ENCODE measurements around the gene UBA7.

Gene UBA7, protein sequence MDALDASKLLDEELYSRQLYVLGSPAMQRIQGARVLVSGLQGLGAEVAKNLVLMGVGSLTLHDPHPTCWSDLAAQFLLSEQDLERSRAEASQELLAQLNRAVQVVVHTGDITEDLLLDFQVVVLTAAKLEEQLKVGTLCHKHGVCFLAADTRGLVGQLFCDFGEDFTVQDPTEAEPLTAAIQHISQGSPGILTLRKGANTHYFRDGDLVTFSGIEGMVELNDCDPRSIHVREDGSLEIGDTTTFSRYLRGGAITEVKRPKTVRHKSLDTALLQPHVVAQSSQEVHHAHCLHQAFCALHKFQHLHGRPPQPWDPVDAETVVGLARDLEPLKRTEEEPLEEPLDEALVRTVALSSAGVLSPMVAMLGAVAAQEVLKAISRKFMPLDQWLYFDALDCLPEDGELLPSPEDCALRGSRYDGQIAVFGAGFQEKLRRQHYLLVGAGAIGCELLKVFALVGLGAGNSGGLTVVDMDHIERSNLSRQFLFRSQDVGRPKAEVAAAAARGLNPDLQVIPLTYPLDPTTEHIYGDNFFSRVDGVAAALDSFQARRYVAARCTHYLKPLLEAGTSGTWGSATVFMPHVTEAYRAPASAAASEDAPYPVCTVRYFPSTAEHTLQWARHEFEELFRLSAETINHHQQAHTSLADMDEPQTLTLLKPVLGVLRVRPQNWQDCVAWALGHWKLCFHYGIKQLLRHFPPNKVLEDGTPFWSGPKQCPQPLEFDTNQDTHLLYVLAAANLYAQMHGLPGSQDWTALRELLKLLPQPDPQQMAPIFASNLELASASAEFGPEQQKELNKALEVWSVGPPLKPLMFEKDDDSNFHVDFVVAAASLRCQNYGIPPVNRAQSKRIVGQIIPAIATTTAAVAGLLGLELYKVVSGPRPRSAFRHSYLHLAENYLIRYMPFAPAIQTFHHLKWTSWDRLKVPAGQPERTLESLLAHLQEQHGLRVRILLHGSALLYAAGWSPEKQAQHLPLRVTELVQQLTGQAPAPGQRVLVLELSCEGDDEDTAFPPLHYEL

DNA sequence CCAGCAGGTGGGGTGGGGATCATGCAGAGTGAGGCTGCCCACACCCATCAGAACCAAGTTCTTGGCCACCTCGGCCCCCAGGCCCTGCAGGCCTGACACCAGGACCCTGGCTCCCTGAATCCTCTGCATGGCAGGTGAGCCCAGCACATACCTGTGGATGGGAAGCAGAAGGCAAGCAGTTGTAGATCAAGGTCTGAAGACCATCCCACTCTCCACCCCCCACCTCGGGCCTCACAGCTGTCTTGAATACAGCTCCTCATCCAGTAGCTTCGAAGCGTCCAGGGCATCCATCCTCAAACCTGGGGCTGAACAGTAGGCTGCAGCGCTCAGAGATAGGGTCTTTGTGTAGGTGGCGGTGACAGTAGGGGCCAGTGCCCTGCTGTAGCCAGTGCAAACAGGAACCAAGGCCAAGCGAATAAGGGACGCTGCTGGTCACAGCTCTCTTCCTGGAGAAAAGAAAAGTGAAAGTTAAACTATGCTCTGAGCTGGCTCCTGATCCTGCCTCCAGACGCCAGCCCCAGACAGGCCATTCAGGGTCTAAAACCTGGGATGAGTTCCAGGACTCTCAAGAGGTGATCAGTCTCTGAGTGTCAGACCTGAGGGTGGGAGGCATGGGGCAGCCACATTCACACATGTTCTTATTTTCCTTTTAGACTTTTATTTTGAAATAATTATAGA lies at the start of gene UBA7:
Gene UBA7 (minus strand): TSS at position 457 of the 678 bp plus-strand sequence. CDS start 166 bp downstream, at position 291.
- Histone ChIP-seq H3K36me3 (ENCODE audit: insufficient read depth, insufficient read length, low read length) (no peaks in the 10 kb centered on the region), H3K4me1 (ENCODE audit: insufficient read depth, insufficient read length) (no peaks in the 10 kb centered on the region), H3K9me3 (ENCODE audit: insufficient read depth, low read length) (no peaks in the 10 kb centered on the region), H3K27me3 (ENCODE audit: insufficient read depth, insufficient read length) (no peaks in the 10 kb centered on the region), H3K4me3 (ENCODE audit: insufficient read length, low read depth) (no peak within 1 kb of the TSS), H3K9ac (ENCODE audit: insufficient read length, low read depth) (no peak within 1 kb of the TSS)
- no peak for DNase-seq (ENCODE audit: low read depth, low spot score)
- TF ChIP-seq ZNF274 (IDR thresholded peaks at IDR 0.05; ENCODE audit: low read depth, low read length) (no peak), SUZ12 (IDR thresholded peaks at IDR 0.05; ENCODE audit: extremely low read depth, insufficient read depth, insufficient read length) (no peak), YY1 (IDR thresholded peaks at IDR 0.05; ENCODE audit: insufficient read depth, insufficient read length) (no peak)

DNA sequence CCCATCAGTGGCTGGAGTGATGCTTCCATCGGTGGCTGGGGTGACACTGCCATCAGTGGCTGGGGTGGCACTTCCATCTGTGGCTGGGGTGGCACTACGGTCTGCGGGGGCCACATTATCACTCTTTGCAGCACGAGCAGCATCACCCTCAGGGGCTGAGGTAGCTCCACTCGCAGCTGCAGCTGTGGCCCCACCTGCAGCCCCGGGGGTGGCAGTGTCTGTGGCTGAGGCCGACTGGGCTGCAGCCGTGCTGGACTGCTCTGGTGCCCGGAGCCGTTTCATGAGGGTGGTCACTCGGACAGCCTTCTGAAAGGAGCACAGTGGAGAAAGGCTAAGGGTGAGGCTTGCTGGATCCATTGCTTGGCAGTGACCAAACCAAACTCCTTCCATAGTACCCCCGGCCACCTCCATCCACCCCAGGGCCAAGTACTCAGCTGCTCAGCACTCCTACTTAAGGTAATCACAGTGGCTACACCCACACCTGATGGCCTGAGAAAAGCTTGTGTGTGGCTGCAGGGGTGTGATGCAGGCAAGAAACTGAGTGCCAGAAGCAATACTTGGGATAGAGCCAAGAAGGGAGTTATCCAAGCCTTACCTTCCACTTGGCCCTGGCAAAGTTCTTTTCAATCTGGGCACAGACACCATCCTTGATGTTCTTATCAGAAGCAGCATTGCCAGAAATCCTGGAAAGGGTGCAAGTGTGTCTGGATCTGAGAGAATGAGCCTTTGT lies 46.0 kb upstream of the UBA7 start:
- H3K4me1 ChIP-seq (ENCODE audit: insufficient read depth, insufficient read length) = peaks cover 9% of the 10 kb centered on the region
- no peak for DNase-seq (ENCODE audit: low read depth, low spot score)
- no peak for TF ChIP-seq YY1 (IDR thresholded peaks at IDR 0.05; ENCODE audit: insufficient read depth, insufficient read length)
- no peak for TF ChIP-seq SUZ12 (IDR thresholded peaks at IDR 0.05; ENCODE audit: extremely low read depth, insufficient read depth, insufficient read length)
- no peak for TF ChIP-seq ZNF274 (IDR thresholded peaks at IDR 0.05; ENCODE audit: low read depth, low read length)
- H3K4me3 ChIP-seq (ENCODE audit: insufficient read length, low read depth) = no peak overlapping the region
- no peaks in the 10 kb centered on the region for H3K9me3 ChIP-seq (ENCODE audit: insufficient read depth, low read length)
- H3K9ac ChIP-seq (ENCODE audit: insufficient read length, low read depth) = no peak overlapping the region
- peaks cover 10% of the 10 kb centered on the region for H3K36me3 ChIP-seq (ENCODE audit: insufficient read depth, insufficient read length, low read length)
- H3K27me3 ChIP-seq (ENCODE audit: insufficient read depth, insufficient read length) = no peaks in the 10 kb centered on the region

DNA sequence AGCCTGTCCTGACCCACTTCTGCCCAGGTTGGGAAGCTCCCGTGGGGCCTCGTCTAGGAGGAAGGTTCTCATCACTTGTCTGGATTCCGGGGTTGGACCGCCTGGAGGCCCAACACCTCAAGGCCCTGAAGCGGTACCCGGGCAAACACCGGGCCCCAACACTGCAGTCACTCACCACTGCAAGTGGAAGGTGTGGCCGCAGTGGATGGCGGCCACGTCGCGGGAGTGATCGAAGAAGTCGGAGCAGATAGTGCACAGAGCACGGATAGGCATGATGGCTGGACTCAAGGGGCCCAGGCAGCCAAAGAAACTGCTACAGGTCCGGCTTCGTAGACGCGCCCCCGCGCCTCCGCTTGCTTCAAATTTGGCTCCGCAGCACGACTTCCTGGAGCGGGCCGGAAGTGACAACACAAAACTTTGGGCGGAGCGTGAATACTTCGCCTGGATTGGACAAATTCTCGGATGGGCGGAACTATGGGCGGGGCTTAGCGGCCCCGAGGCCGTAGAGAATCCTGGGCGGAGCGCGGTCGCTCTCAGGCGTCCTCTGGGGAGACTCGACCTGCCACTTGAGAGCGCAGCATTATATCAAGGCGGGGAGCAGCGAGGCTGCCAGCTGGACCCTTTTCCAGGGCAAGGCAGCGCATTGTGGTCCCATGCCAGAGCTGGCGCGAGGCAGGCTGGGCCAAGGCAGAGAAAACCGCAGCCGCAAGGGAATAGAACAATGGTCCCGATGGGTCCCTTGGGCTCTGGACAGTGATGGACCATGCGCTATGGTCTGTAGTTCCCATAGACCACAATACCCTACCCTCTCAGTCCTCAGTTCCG lies 42.6 kb upstream of the UBA7 start, which contains the start of gene TRAIP:
Gene TRAIP (minus strand): TSS at position 384 of the 825 bp plus-strand sequence. CDS start 111 bp downstream, at position 273.
- DNase-seq (ENCODE audit: low read depth, low spot score) = peak; percentile 95
- Histone ChIP-seq H3K9ac (ENCODE audit: insufficient read length, low read depth) (peak within 1 kb of the TSS; percentile 96), H3K4me3 (ENCODE audit: insufficient read length, low read depth) (peak within 1 kb of the TSS; percentile 94), H3K27me3 (ENCODE audit: insufficient read depth, insufficient read length) (no peaks in the 10 kb centered on the region), H3K9me3 (ENCODE audit: insufficient read depth, low read length) (no peaks in the 10 kb centered on the region), H3K4me1 (ENCODE audit: insufficient read depth, insufficient read length) (peaks cover 5% of the 10 kb centered on the region), H3K36me3 (ENCODE audit: insufficient read depth, insufficient read length, low read length) (peaks cover 17% of the 10 kb centered on the region)
- TF ChIP-seq ZNF274 (IDR thresholded peaks at IDR 0.05; ENCODE audit: low read depth, low read length) = no peak
- TF ChIP-seq YY1 (IDR thresholded peaks at IDR 0.05; ENCODE audit: insufficient read depth, insufficient read length) = no peak
- TF ChIP-seq SUZ12 (IDR thresholded peaks at IDR 0.05; ENCODE audit: extremely low read depth, insufficient read depth, insufficient read length) = no peak

DNA sequence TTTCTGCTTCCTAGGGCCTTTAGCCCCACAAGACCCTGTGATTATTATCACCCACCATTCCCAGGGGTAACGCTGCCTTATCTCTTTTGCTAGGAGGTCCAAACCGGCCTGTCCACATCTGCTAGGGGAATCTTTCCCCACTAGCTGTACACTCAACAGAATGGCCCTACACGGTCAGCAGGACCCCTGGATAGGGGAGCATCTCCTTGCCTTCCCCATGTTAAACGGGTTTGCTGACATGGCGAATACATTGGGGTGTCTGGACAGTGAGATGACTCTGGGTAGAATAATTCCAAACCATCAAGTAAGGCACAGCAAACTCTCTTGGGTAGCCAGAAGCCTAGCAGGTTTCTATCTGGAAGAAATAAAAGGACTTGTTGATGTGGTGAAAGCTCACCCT lies 41.9 kb upstream of the UBA7 start:
- Histone ChIP-seq H3K9ac (ENCODE audit: insufficient read length, low read depth) (peak overlapping the region; percentile 96), H3K36me3 (ENCODE audit: insufficient read depth, insufficient read length, low read length) (peaks cover 17% of the 10 kb centered on the region), H3K9me3 (ENCODE audit: insufficient read depth, low read length) (no peaks in the 10 kb centered on the region), H3K27me3 (ENCODE audit: insufficient read depth, insufficient read length) (no peaks in the 10 kb centered on the region), H3K4me1 (ENCODE audit: insufficient read depth, insufficient read length) (peaks cover 5% of the 10 kb centered on the region), H3K4me3 (ENCODE audit: insufficient read length, low read depth) (peak overlapping the region; percentile 94)
- DNase-seq (ENCODE audit: low read depth, low spot score) = no peak
- no peak for TF ChIP-seq ZNF274 (IDR thresholded peaks at IDR 0.05; ENCODE audit: low read depth, low read length)
- no peak for TF ChIP-seq SUZ12 (IDR thresholded peaks at IDR 0.05; ENCODE audit: extremely low read depth, insufficient read depth, insufficient read length)
- TF ChIP-seq YY1 (IDR thresholded peaks at IDR 0.05; ENCODE audit: insufficient read depth, insufficient read length) = no peak

DNA sequence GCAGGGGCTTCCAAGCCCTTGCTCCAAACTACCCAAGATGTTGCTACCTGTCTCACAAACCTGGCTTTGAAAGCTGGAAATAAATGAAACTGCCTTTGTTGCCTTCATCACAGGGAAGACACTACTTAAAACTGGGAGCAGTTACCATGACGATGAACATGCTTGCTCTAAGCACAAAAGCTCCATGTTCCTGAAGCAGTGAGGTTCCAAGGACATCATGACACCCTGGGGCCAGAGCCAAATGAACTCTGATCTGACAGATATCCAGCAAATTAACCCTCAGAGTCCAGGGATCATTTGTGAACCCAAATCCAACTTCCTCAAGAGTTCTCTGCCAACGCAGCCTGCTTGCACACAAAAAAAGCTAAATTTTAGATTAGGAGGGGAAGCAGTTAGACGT lies 31.9 kb upstream of the UBA7 start:
- Histone ChIP-seq H3K36me3 (ENCODE audit: insufficient read depth, insufficient read length, low read length) (peaks cover 71% of the 10 kb centered on the region), H3K4me3 (ENCODE audit: insufficient read length, low read depth) (no peak overlapping the region), H3K9me3 (ENCODE audit: insufficient read depth, low read length) (no peaks in the 10 kb centered on the region)

More for the DNA sequence above, 31.9 kb upstream of the UBA7 start:
- Histone ChIP-seq H3K9ac (ENCODE audit: insufficient read length, low read depth) (no peak overlapping the region), H3K27me3 (ENCODE audit: insufficient read depth, insufficient read length) (no peaks in the 10 kb centered on the region), H3K4me1 (ENCODE audit: insufficient read depth, insufficient read length) (peaks cover 8% of the 10 kb centered on the region)
- no peak for TF ChIP-seq YY1 (IDR thresholded peaks at IDR 0.05; ENCODE audit: insufficient read depth, insufficient read length)
- no peak for TF ChIP-seq SUZ12 (IDR thresholded peaks at IDR 0.05; ENCODE audit: extremely low read depth, insufficient read depth, insufficient read length)
- no peak for TF ChIP-seq ZNF274 (IDR thresholded peaks at IDR 0.05; ENCODE audit: low read depth, low read length)
- DNase-seq (ENCODE audit: low read depth, low spot score) = no peak
